GM19193 (cell line): ENCODE measurements around the gene RYR3.

Experiments
- POLR2A ChIP-seq: IDR thresholded peaks from 4 replicates; pipeline ENCODE4 v1.6.1; 2011; ENCODE audit not compliant: insufficient read depth, insufficient read length; ENCODE audit errors: extremely low read depth

Gene RYR3

GRCh38 chr15:33569036-33569435 lies 258.3 kb downstream of the RYR3 start:
- TF ChIP-seq POLR2A: no peak

- no peak for TF ChIP-seq POLR2A
Measured at GRCh38 chr15:33580526-33580925, 269.8 kb downstream of the RYR3 start.

DNA sequence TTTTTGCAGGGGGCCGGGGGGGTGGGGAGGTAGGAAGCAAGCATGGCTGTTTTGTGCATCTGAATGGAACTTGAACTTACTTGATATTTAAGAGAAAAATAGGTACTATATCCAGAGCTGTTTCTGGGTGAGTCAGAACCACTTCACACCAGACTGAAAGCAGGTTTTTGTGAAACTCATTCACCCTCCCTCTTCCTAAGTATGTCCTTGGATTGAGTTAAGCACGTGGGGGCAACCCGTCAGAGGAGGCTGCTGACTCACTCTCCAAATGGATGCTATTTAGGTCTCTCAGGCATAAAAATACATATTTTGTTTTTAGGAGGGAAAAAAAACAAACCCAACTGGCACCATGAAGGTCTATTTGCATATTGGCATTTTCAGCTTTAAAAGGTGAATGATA lies 270.3 kb downstream of the RYR3 start:
- no peak for TF ChIP-seq POLR2A

DNA sequence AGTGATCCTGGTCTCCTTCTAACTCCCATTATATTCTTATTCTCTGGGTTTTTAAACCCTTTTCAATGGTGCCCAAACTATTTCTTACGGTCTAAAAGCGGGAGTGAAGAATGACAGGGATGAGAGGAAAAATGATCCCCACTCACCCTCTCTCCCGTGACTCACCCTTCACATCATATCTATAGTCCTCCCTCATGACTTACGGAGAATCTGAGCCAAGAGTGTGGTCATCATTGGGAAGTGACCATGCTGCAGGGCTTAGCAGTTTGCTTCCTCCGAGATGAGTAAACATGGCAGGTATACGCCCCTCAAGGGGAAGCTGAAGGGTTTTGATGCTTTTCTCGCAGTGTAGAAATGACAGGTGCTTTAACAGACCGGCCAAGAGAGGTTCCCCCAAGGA lies 274.0 kb downstream of the RYR3 start:
- TF ChIP-seq POLR2A: no peak

- TF ChIP-seq POLR2A: no peak
Measured at GRCh38 chr15:33586786-33587697, 276.3 kb downstream of the RYR3 start.

DNA sequence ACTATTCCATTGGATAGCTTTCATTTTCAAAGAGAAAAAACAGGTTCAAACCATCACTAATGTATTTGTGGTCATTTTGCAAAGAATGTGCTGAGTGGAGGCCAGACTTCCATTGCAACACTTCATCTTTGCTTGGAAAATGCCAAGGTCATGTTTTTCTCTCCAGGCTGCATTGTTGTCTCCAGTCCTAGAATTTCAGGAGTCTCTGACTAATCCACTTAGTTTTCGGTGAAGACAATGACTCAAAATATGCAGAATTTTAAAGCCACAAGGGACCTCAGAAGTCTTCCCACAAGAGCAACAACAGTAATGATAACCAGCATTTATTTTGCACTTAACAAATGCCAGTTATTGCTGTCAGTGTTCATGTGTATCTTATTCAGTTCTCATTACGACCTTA lies 277.0 kb downstream of the RYR3 start:
- TF ChIP-seq POLR2A: no peak

DNA sequence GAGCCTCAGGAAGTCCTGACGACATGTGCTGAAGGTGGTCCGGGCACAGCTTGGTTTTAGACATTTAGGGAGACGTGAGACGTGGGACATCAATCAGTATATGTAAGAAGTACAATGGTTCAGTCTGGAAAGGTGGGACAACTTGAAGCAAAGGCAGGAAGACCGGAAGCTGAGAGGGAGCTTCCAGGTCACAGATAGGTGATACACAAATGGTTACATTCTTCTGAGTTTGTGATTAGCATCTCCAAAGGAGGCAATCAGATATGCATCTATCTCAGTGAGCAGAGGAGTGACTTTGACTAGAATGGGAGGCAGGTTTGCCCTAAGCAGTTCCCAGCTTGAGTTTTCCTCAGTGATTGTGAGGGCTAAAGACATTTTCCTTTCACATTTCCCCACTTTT lies 282.1 kb downstream of the RYR3 start:
- no peak for TF ChIP-seq POLR2A

GRCh38 chr15:33600212-33600611 lies 289.4 kb downstream of the RYR3 start:
- no peak for TF ChIP-seq POLR2A

DNA sequence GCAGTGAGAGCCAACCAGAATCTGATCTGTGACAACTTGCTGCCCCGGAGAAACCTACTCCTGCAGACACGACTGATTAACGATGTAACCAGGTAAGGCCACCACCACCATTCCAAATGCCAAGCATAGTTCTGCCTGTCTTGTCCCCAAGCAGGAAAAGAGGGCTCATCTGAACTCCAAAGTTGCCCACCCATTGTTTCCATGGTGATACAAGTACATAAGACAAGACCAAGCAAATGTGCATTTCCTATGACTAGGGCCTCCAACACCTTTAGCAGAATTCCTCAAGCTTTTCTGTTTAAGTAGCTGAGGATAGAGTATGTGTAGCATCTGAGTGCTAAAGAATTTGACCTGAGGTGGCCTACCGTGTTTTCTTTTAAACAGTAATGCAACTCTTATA lies 290.7 kb downstream of the RYR3 start:
- TF ChIP-seq POLR2A: no peak

DNA sequence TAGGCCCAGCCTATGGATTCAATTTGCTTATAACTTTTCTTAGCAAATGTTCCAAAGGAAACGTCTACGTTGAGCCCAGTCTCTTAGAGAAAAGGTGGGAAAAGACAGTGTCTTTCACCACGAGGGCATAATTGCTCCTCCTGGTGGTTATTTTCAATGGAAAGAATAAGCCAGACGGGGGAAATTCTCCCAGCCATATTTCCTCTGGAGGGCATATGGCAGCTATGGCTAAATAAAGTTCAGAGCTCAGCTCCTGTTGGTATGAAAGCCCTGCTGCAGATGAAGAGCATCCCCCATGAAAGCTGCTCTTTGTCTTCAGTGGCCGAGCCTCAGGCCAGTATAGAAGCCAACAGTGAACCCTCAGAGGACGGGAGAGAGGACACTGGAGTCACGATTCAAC lies 297.9 kb downstream of the RYR3 start:
- TF ChIP-seq POLR2A: no peak

GRCh38 chr15:33612721-33613304 lies 302.0 kb downstream of the RYR3 start:
- no peak for TF ChIP-seq POLR2A

- TF ChIP-seq POLR2A: no peak
Measured at GRCh38 chr15:33616475-33616874, 305.7 kb downstream of the RYR3 start.

- TF ChIP-seq POLR2A: no peak
Measured at GRCh38 chr15:33618350-33618749, 307.6 kb downstream of the RYR3 start.

- TF ChIP-seq POLR2A: no peak
Measured at GRCh38 chr15:33621141-33621540, 310.4 kb downstream of the RYR3 start.

GRCh38 chr15:33623010-33623409 lies 312.2 kb downstream of the RYR3 start:
- no peak for TF ChIP-seq POLR2A

GRCh38 chr15:33624439-33624838 lies 313.7 kb downstream of the RYR3 start:
- no peak for TF ChIP-seq POLR2A
